Natural killer cell (primary cell): ENCODE measurements around the gene SH3BP4. TPM values are rescaled to one million over a fixed set of nuclear protein-coding genes. Genes with fewer than 3 reads are reported as not detected.

ENCODE experiments used
- ATAC-seq, 3 donors: fragments of 150-1000 bp in 2 of 3; fragments of 200-7000 bp in 1 of 3; cut with Tn5 transposase; 1 replicate in 1 of 3; 2 replicates in 2 of 3; pipeline ENCODE4 v1.10.0; 2021; ENCODE audit warnings: mild to moderate bottlenecking in 2 of 3, moderate library complexity in 2 of 3
- DNase-seq, 2 donors: peaks; one replicate each; pipeline versions ENCODE4 v3.0.0 to v3.0.0-alpha.2; 2013 to 2021; ENCODE audit warnings: mixed read lengths in 1 of 2
- H3K27ac ChIP-seq: one replicate; pipeline ENCODE4 v1.5.1; 2013; ENCODE audit warnings: mild to moderate bottlenecking, low read length
- H3K27me3 ChIP-seq: one replicate; pipeline ENCODE4 v1.6.1; 2013; ENCODE audit warnings: low read length; ENCODE audit not compliant: control insufficient read depth, insufficient read depth
- H3K36me3 ChIP-seq: one replicate; pipeline ENCODE4 v1.6.1; 2013; ENCODE audit warnings: low read length; ENCODE audit not compliant: control insufficient read depth, insufficient read depth
- H3K4me1 ChIP-seq: one replicate; pipeline ENCODE4 v1.6.1; 2013; ENCODE audit warnings: low read length; ENCODE audit not compliant: control insufficient read depth, insufficient read depth
- H3K4me3 ChIP-seq: one replicate; pipeline ENCODE4 v1.5.1; 2013; ENCODE audit warnings: low read length
- H3K9me3 ChIP-seq: one replicate; pipeline ENCODE4 v1.6.1; 2013; ENCODE audit warnings: low read length; ENCODE audit not compliant: control insufficient read depth, insufficient read depth
- H3K27ac Mint-ChIP-seq, 2 donors: one replicate each; pipeline ENCODE4 v1.8.0; 2022; ENCODE audit warnings: mild to moderate bottlenecking in 2 of 2, mixed read lengths in 2 of 2, moderate library complexity in 1 of 2
- H3K27me3 Mint-ChIP-seq, 2 donors: one replicate each; pipeline ENCODE4 v1.8.0; 2022; ENCODE audit warnings: low read depth in 2 of 2, mixed read lengths in 2 of 2
- H3K36me3 Mint-ChIP-seq: one replicate; pipeline ENCODE4 v1.8.0; 2022; ENCODE audit warnings: mixed read lengths
- H3K4me1 Mint-ChIP-seq, 2 donors: one replicate each; pipeline ENCODE4 v1.8.0; 2022; ENCODE audit warnings: mixed read lengths in 2 of 2
- H3K4me3 Mint-ChIP-seq: one replicate; pipeline ENCODE4 v1.8.0; 2022; ENCODE audit warnings: mild to moderate bottlenecking, moderate library complexity, mixed read lengths
- H3K9me3 Mint-ChIP-seq, 2 donors: one replicate each; pipeline ENCODE4 v1.8.0; 2022; ENCODE audit warnings: mixed read lengths in 2 of 2
- WGBS: methylation state at CpG from one replicate; pipeline ENCODE4 v1.1.7; 2013; ENCODE audit warnings: missing lambda C conversion rate; ENCODE audit not compliant: insufficient coverage; 5-methylcytosine and 5-hydroxymethylcytosine counted together
- intact Hi-C: fragments of 100-400 bp; cut with micrococcal nuclease; formaldehyde crosslinking; loops from one replicate; pipeline ENCODE4 v1.14.2; 2022
- total RNA-seq, 4 donors: library from RNA; stranded (reverse); fragments of 120-200 nt in 1 of 4; gene quantifications; one replicate each; pipeline versions ENCODE4 v1.2.3 to v1.2.4, GENCODE V29; 2013 to 2022
- TF ChIP-seq, protein P1 (sequence below): fragments of 200-600 bp; IDR thresholded peaks from one replicate; pipeline ENCODE4 v1.8.0; 2022; ENCODE audit warnings: antibody characterized with exemption

The SH3BP4 gene
- total RNA-seq, 3 donors from 2014 or later (not counting 1 experiment from before 2014, with no cell fraction given): 0.39 to 2.6 (median 1.0) TPM

DNA sequence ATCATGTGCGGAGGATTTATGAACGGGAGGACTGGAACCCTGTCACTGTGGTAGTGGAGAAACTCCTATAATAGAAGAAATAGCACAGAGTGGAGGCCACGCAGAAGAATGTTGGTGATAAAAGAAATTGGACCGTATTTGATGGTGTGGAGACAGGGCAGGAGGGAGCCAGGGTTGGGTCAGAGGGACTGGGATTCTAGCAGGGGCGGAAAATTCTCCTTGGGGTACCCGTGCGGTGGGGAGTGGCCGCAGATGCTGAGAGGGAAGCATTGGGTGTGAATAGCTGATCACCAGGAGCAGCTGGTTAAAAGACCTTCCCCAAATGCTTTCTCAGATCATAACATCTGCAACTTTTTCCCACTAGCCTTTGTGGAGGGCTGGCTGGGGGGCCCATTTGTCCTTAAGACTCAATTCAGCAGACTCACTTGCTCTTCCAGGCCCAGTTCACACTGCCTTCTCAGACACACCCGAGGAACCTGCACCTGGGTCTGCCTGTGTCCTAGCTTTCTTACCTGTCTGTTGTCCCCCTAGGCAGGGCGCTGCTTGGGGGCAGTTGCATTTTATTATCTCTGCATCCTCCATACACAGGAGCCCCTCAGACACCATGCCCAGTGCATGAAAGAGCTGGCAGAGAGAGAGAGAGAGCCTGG is 7.1 kb downstream of the SH3BP4 start:
- Mint-ChIP-seq H3K4me3 (no peak overlapping the region), H3K36me3 (no peaks in the 10 kb centered on the region), H3K27me3 (peaks cover 16 to 21% of the 10 kb centered on the region in 2 donors), H3K27ac (no peak overlapping the region), H3K9me3 (no peaks in the 10 kb centered on the region), H3K4me1 (no peaks in the 10 kb centered on the region)
- intact Hi-C loops: no loop called here
- no peaks in the 10 kb centered on the region for H3K36me3 ChIP-seq
- H3K27ac ChIP-seq: no peak overlapping the region
- DNase-seq: no peak
- WGBS: 90% methylated on average over 9 of the region's 10 CpGs
- no peaks in the 10 kb centered on the region for H3K4me1 ChIP-seq
- H3K9me3 ChIP-seq: no peaks in the 10 kb centered on the region
- TF ChIP-seq, protein P1, sequence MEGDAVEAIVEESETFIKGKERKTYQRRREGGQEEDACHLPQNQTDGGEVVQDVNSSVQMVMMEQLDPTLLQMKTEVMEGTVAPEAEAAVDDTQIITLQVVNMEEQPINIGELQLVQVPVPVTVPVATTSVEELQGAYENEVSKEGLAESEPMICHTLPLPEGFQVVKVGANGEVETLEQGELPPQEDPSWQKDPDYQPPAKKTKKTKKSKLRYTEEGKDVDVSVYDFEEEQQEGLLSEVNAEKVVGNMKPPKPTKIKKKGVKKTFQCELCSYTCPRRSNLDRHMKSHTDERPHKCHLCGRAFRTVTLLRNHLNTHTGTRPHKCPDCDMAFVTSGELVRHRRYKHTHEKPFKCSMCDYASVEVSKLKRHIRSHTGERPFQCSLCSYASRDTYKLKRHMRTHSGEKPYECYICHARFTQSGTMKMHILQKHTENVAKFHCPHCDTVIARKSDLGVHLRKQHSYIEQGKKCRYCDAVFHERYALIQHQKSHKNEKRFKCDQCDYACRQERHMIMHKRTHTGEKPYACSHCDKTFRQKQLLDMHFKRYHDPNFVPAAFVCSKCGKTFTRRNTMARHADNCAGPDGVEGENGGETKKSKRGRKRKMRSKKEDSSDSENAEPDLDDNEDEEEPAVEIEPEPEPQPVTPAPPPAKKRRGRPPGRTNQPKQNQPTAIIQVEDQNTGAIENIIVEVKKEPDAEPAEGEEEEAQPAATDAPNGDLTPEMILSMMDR: no peak
- H3K4me3 ChIP-seq: no peak overlapping the region
- H3K27me3 ChIP-seq: no peaks in the 10 kb centered on the region
- ATAC-seq: no peak

DNA sequence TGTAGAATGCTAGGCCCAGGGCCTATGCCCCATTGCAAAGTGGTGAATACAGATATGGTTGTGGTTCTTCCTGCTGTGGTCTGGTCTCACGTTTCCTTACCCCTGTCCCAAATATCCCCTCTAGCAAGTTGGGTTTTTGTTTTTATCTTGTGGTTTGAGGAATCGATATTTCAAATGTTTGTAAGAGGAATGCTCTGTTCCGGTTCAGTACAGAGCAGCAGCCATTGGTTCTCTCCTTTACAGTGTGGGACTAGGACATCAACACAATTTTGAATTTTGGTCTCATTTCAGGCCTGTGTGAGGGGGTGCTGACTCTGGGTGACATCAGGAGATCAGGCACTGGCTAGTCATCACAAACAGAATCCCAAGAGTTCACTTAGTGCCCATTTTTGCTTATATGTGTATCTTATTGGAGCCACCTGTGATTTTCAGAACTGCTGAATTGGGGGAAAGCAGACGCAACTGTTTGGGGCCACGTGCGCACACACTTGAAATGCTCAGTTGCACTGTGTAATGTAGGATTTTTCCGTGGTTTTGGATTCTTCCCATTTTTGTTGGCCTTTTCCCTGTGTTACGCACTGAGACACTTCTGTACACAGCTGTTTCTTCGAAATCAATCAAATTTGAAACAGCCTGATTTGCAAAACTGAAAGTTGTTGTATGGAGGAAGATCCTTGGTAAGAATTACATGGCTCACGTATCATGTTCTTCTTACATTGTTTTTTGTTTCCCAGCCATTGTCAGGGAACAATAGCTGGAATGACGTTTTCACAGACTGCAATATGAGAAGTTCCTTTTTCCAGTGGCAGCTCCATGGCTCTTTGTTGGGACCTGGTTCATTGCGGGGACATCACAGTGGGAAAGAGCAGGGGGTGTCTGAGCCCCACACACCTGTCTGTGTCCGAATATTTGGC is 8.6 kb downstream of the SH3BP4 start:
- no peaks in the 10 kb centered on the region for H3K36me3 ChIP-seq
- H3K4me1 ChIP-seq: no peaks in the 10 kb centered on the region
- H3K27me3 Mint-ChIP-seq: peaks cover 7 to 11% of the 10 kb centered on the region in 2 donors
- H3K27ac Mint-ChIP-seq: no peak overlapping the region
- H3K27ac ChIP-seq: no peak overlapping the region
- no peaks in the 10 kb centered on the region for H3K36me3 Mint-ChIP-seq
- TF ChIP-seq, protein P1: no peak
- H3K4me3 Mint-ChIP-seq: no peak overlapping the region
- no peak for DNase-seq
- intact Hi-C loops: no loop called here
- ATAC-seq: no peak
- H3K27me3 ChIP-seq: no peaks in the 10 kb centered on the region
- no peak overlapping the region for H3K4me3 ChIP-seq
- H3K4me1 Mint-ChIP-seq: no peaks in the 10 kb centered on the region
- no peaks in the 10 kb centered on the region for H3K9me3 ChIP-seq
- no peaks in the 10 kb centered on the region for H3K9me3 Mint-ChIP-seq
- WGBS: 77% methylated on average over 11 of the region's 13 CpGs

GRCh38 chr2:234961784-234962183 is 10.0 kb downstream of the SH3BP4 start:
- TF ChIP-seq, protein P1: no peak
- 94% methylated on average over 2 of the region's 2 CpGs for WGBS

More at GRCh38 chr2:234961784-234962183, 10.0 kb downstream of the SH3BP4 start:
- no peak overlapping the region for H3K4me3 ChIP-seq
- Mint-ChIP-seq H3K27me3 (peaks cover 0 to 10% of the 10 kb centered on the region in 2 donors), H3K9me3 (no peaks in the 10 kb centered on the region), H3K27ac (no peak overlapping the region), H3K4me3 (no peak overlapping the region), H3K36me3 (no peaks in the 10 kb centered on the region), H3K4me1 (no peaks in the 10 kb centered on the region)
- no peak overlapping the region for H3K27ac ChIP-seq
- no peaks in the 10 kb centered on the region for H3K9me3 ChIP-seq
- intact Hi-C loops: no loop called here
- H3K4me1 ChIP-seq: no peaks in the 10 kb centered on the region
- no peaks in the 10 kb centered on the region for H3K27me3 ChIP-seq
- no peak for ATAC-seq
- H3K36me3 ChIP-seq: no peaks in the 10 kb centered on the region
- no peak for DNase-seq
